ENCODE results near the gene KRT77.

The KRT77 gene

GRCh38 chr12:52662918-52663229 lies 40.5 kb downstream of the KRT77 start:
- TF ChIP-seq TAF1 (IDR thresholded peaks at IDR 0.05; ENCODE audit: borderline replicate concordance, insufficient read depth, low read length) = no peak
- TF ChIP-seq SIN3A (IDR thresholded peaks at IDR 0.05; ENCODE audit: borderline replicate concordance, insufficient read depth, low read length) = no peak
- TF ChIP-seq FOXP2 (optimal IDR thresholded peaks at IDR 0.05; ENCODE audit: borderline replicate concordance, extremely low read depth, extremely low read length, insufficient read depth) = no peak
- no peak for TF ChIP-seq POLR2AphosphoS5 (IDR thresholded peaks at IDR 0.05; ENCODE audit: low read depth, low read length)
- TF ChIP-seq REST (IDR thresholded peaks at IDR 0.05; ENCODE audit: insufficient read depth in 1 of 2, low read depth in 2 of 2, low read length in 2 of 2) = no peak

DNA sequence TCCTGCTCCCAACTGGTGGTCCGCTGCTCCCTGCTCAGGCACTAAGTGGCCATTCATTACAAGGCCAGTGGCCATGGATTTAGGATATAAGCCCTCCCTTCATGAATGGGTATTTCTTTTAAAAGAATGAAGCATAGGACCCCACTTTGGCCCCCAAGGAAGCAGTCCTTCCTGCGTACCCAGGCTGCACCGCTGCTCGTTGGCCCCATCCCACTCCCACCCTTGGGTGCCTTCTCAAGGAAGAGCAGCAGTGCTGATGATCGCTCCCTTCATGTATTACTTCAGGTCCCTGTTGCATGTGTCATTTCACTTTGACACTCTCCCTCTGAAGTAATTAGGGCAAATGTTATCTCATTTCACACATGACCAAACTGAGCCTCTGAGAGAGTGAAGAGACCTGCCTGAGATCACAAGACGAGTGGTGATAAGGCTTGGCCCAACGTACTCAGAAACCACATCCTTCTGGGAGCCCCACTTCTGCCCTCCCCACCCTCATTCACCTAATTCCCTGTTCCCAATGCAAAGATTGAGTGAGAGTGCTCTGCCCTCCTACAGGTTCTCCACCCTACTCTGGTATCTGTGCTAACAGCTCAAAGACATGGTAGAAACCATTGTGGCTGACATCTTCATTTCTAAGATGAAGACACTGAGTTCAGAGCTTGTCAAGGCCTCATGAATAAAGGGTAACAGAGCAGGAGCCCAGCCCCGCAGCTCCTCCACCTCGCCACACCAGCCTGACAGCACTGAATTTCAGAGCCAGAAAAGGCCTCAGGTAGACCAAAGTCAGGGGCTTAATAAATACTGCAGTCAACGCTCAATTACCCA lies 41.0 kb downstream of the KRT77 start:
- TF ChIP-seq REST (IDR thresholded peaks at IDR 0.05; ENCODE audit: insufficient read depth in 1 of 2, low read depth in 2 of 2, low read length in 2 of 2) = no peak
- TF ChIP-seq FOXP2 (optimal IDR thresholded peaks at IDR 0.05; ENCODE audit: borderline replicate concordance, extremely low read depth, extremely low read length, insufficient read depth) = no peak
- no peak for TF ChIP-seq SIN3A (IDR thresholded peaks at IDR 0.05; ENCODE audit: borderline replicate concordance, insufficient read depth, low read length)
- TF ChIP-seq TAF1 (IDR thresholded peaks at IDR 0.05; ENCODE audit: borderline replicate concordance, insufficient read depth, low read length) = no peak
- TF ChIP-seq POLR2AphosphoS5 (IDR thresholded peaks at IDR 0.05; ENCODE audit: low read depth, low read length) = no peak

GRCh38 chr12:52661668-52662067 lies 41.7 kb downstream of the KRT77 start:
- TF ChIP-seq POLR2AphosphoS5 (IDR thresholded peaks at IDR 0.05; ENCODE audit: low read depth, low read length) = no peak
- TF ChIP-seq TAF1 (IDR thresholded peaks at IDR 0.05; ENCODE audit: borderline replicate concordance, insufficient read depth, low read length) = no peak
- no peak for TF ChIP-seq FOXP2 (optimal IDR thresholded peaks at IDR 0.05; ENCODE audit: borderline replicate concordance, extremely low read depth, extremely low read length, insufficient read depth)
- no peak for TF ChIP-seq SIN3A (IDR thresholded peaks at IDR 0.05; ENCODE audit: borderline replicate concordance, insufficient read depth, low read length)
- no peak for TF ChIP-seq REST (IDR thresholded peaks at IDR 0.05; ENCODE audit: insufficient read depth in 1 of 2, low read depth in 2 of 2, low read length in 2 of 2)

DNA sequence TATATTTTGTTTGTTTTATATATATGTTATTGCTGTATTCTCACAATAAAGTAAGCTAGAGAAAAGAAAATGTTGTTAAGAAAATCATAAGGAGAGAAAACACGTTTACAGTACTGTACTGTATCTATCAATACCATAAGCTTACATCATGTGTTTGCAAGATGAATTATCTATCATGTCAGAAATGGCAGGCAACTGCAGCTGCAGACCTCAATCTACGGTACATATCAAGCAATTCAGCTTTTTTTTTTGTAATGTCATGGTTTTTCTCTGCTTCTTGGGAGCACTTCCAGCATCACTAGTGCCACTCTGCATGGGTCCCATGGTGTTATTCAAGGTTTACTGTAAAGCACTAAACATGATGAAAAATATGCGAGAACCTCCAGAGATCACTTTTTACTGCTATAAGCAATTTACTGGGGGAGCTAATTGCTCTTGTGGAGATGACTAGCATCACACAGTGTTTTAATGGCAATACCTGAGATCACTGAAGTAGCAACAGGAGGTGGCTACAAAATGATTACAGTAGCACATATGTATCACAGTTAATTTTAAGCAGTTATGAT lies 42.3 kb downstream of the KRT77 start:
- no peak for TF ChIP-seq SIN3A (IDR thresholded peaks at IDR 0.05; ENCODE audit: borderline replicate concordance, insufficient read depth, low read length)
- no peak for TF ChIP-seq TAF1 (IDR thresholded peaks at IDR 0.05; ENCODE audit: borderline replicate concordance, insufficient read depth, low read length)
- TF ChIP-seq POLR2AphosphoS5 (IDR thresholded peaks at IDR 0.05; ENCODE audit: low read depth, low read length) = no peak
- no peak for TF ChIP-seq FOXP2 (optimal IDR thresholded peaks at IDR 0.05; ENCODE audit: borderline replicate concordance, extremely low read depth, extremely low read length, insufficient read depth)
- TF ChIP-seq REST (IDR thresholded peaks at IDR 0.05; ENCODE audit: insufficient read depth in 1 of 2, low read depth in 2 of 2, low read length in 2 of 2) = no peak
